ENCODE results near the gene DLG5. TPM values are rescaled to one million over a fixed set of nuclear protein-coding genes. Genes with fewer than 3 reads are reported as not detected.

DLG5 gene, protein sequence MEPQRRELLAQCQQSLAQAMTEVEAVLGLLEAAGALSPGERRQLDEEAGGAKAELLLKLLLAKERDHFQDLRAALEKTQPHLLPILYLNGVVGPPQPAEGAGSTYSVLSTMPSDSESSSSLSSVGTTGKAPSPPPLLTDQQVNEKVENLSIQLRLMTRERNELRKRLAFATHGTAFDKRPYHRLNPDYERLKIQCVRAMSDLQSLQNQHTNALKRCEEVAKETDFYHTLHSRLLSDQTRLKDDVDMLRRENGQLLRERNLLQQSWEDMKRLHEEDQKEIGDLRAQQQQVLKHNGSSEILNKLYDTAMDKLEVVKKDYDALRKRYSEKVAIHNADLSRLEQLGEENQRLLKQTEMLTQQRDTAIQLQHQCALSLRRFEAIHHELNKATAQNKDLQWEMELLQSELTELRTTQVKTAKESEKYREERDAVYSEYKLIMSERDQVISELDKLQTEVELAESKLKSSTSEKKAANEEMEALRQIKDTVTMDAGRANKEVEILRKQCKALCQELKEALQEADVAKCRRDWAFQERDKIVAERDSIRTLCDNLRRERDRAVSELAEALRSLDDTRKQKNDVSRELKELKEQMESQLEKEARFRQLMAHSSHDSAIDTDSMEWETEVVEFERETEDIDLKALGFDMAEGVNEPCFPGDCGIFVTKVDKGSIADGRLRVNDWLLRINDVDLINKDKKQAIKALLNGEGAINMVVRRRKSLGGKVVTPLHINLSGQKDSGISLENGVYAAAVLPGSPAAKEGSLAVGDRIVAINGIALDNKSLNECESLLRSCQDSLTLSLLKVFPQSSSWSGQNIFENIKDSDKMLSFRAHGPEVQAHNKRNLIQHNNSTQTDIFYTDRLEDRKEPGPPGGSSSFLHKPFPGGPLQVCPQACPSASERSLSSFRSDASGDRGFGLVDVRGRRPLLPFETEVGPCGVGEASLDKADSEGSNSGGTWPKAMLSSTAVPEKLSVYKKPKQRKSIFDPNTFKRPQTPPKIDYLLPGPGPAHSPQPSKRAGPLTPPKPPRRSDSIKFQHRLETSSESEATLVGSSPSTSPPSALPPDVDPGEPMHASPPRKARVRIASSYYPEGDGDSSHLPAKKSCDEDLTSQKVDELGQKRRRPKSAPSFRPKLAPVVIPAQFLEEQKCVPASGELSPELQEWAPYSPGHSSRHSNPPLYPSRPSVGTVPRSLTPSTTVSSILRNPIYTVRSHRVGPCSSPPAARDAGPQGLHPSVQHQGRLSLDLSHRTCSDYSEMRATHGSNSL (N-terminal part only)
- total RNA-seq: 37.4 TPM

DNA sequence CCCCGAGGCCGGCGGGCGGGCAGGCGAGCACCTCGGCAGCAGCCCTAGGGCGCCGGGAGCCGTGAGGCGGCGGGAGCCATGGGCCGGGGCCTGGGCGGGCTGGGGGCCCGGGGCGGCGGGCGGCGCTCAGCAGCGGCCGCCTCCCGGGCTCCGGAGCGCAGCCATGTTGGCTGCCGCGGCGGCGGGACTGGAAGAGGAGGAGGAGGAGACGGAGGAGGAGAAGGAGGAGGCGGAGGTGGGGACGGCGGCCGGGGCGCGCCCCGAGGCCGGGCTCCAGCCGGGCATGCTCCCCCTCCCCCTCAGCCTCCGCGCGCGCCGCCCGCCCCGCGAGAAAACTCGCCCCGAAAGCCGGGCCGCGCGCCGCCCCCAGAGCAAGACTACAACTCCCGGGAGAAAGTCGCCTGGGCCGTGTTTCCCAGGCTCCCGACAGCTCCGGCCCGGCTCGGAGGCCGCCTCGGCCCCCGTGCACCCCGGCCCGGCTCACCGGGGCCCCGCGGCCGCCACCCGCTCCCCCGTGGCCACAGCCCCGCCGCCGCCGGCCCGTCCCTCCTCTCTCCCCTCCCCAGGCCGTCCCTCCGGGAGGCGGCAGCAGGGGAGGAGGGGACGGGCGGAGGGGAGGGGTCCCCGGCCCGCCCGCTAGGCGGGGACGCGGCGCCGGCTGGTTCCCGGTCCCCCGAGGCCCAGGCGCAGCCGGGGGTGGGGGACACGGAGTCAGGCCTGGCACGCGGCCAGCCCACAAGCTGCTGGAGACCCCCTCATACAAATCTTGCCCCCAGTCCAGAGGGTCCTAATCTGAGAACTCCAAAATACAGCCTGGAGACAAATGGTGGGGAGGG, at the start of gene DLG5:
DLG5 (minus strand) TSS at position 190 of the 836 bp plus-strand sequence. CDS start 235 bp downstream, outside the sequence.

Small RNA genes within 50 kb of the gene (small RNA-seq; reads per million reads assigned to genes)
- not detected for gene RF00017 (ENCODE audit: low replicate concordance)
- not detected for gene RN7SL284P (ENCODE audit: low replicate concordance)
- not detected for gene RNU6-1266P (ENCODE audit: low replicate concordance)

Other genes starting within 250 kb of the DLG5 start
- gene POLR3A, start 102.8 kb upstream of the DLG5 start, total RNA-seq: 16.7 TPM
- gene RPS24, start 107.1 kb upstream of the DLG5 start, total RNA-seq: 2,039 TPM